GM19238 (cell line): ENCODE results near the gene RSL1D1.

ENCODE experiments used
- DNase-seq: peaks from one replicate; pipeline ENCODE4 v3.0.0; 2011; ENCODE audit warnings: low spot score; ENCODE audit not compliant: insufficient read length

RSL1D1 gene

DNA sequence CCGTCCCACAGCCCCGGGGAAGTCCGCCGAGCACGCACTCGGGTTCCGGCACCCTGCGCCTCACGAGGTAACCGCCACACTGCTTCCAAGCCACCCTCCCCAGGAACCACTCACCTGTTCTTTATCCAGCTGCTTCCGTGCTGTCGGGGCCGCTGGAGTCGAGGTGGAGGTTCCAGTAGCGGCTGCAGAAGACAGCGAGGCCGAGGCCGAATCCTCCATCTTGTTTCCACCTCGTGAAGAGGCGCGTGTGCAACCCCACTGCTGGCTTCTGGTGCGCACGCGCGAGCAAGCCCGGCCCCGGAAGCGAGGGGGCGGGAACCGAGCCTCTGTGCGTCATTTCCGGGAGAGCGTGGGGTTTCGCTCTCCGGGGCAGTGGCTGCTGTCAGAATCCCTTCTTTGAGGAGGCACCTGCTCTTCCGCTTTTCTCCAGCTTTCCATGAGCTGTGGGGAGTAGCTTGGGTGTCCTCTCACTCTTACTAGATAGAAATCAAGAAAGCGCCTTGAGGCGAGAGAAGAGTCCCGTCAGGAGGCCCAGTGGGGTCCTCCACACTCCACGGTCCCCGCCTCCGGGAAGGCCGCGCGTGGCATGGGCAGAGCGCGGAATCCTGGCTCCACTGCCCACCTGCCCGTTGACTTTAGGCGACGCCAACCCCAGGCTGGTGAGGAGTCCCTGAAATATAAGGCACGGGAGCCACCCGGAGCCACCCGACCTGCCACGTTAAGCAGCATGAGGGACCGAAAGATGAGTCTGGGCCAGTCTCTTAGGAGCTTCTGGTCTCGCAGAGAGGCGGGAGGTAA is at the start of gene RSL1D1:
RSL1D1 (minus strand) TSS at position 249 of the 798 bp plus-strand sequence; CDS start at position 219, 30 bp downstream.
- DNase-seq: peak; percentile 92

DNA sequence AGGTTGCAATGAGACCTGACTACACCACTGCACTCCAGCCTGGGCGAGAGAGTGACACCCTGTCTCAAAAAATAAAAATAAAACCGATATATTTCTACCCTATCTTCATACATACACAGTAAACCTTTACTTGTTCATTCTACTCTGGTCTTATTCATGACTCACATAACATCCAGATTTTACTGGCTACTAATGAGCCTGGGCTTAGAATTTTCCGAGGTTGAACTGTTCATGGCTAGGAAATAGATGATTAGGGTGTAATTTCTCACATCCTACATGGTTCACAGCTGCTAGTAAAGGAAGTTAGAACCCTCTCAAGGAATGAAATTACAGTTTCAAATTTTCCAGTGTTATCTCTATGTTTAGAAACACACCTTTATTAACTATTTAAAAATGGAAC is 49.7 kb upstream of the RSL1D1 start:
- DNase-seq: no peak

DNA sequence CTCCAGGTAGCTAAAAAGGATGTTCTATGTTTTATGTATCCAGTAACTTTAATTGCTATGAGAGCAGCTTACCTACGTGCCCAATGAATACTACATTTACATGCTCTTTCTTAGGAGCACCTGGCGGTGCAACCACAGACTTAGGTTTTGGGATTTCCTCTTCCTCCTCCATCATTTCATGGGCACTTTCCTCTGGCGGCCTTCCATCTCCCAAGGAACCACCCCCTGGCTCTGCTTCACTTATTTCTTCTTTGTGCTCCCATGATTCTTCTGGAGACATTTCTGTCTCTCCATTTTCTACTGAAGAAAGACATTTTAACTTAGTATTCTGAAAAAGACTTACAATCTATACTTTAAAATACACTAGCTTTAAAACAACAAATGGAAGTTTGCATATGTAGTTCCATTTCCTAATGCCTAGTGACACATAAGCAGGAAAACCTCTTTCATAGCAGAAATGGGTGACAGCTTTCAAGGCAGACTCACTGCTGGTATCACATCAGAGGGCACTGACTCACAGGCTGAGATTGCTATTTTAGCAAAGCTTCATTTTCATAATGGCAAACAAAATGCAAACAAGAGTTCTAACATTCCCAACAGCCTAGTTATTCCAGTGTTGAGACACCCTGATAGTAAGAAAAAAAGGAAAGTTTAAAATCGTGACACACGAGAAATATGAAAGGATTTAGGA is 45.3 kb upstream of the RSL1D1 start:
- no peak for DNase-seq

DNA sequence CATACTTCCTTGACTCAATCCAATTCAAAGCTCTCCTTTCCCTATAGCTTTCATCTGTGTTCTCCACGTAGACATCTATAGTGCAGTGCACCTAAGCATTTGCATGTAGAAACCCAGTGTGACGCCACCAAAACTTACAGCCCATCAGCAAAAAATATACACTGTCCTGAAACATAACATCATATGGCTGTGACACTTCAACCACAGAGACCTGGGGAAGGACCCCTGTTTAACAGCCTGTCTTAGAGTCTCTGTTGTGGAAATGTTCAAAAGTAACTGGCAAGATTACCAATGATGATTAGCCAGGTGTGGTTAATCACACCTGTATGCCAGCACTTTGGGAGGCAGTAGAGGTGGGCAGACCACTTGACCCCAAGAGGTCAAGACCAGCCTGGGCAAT is 42.2 kb upstream of the RSL1D1 start:
- DNase-seq: no peak

DNA sequence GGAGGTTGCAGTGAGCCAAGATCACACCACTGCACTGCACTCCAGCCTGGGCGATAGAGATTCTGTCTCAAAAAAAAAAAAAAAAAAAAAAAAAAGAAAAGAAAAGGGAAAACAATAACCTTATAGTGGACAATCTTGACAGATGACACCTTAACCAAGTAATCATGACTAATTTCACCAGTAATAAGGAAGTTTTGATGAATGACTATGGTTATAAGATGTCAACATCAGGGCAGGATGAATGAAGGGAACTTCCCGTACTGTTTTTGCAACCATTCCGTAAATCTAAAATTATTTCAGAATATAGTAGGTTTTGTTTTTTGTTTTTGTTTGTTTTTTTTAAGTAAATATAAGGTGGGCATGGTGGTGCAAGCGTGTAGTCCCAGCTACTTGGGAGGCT is 41.4 kb upstream of the RSL1D1 start:
- no peak for DNase-seq

DNA sequence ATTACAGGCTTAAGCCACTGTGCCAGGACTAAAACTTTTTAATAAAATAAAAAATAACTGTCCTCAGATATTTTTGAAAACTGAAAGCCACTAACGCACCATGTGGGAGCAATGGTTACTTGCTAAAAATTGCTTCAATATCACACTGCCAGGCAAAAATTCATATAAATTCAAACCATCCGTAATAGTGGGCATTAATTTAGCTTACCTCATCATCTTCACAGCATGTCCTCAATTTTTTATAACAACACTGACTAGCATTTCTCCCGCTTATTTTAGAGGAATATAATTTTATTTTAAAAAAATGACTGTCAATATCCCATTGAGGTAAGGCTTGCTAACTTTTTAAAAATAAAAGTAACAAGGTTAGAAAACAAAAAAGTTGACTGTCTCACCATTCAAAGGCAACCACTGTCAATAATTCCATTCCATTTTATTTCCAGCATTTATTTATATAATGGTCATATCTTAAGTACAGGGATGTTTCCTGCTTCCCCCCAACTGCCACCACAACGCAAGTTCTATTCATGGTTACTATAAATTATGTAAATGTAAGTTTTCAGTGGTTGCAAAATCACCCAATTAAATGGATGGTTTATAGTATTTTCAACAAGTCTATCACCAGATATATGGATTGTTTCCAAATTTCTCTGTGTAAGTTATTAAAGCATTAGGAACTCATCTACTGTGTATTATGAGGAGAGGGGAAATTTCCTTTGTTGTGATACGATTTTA is 39.1 kb upstream of the RSL1D1 start:
- no peak for DNase-seq

DNA sequence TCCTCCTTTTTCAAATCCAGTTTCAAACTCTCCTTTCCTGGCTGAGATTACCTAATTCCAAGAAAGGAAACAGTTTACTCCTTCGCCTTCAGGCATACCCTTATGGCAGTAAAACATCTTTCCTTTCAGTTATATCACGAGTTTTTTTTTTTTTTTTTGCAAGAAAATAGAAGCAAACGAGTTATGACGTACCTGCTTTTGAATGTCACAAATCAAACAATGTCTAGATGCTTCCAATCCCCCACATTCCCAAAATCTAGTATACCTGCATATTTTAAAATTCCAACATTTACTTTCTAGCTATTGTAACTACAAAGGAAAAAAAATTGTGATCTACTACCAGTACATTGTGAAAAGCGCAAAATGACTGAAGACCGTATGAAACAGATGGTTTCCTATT is 35.5 kb upstream of the RSL1D1 start:
- DNase-seq: no peak

DNA sequence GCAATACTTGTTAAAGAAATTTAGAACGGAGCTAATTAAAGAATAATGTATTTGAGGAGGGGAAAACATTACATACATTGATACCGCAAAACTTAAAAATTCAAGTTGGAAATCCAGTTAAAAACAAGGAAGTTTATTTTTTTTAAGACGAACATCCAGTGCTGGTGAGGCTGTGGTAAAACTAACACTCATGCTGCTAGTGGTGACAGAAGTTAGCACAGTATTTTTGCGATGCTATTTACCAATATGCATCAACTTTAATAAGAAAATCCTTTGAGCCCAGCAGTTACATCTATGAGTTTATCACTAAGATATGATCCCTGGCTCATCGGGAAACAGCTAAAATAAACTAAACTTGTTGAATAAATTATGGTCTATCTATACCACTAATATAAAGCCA is 32.7 kb upstream of the RSL1D1 start:
- no peak for DNase-seq

DNA sequence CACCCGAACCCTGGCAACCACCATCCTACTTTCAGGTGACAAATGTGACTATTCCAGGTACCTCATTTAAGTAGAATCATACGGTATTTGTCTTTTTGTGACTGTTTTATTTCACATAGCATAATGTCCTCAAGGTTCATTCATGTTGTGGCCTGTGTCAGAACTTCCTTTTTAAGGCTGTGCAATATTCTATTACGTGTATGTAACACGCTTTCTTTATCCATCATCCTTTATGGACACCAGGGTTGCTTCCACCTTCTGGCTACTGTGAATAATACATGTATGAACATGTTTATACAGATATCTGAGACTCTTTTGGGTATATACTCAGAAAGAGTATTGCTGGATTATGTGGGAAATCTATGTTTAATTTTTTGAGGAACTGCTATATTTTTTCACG is 28.7 kb upstream of the RSL1D1 start:
- no peak for DNase-seq

DNA sequence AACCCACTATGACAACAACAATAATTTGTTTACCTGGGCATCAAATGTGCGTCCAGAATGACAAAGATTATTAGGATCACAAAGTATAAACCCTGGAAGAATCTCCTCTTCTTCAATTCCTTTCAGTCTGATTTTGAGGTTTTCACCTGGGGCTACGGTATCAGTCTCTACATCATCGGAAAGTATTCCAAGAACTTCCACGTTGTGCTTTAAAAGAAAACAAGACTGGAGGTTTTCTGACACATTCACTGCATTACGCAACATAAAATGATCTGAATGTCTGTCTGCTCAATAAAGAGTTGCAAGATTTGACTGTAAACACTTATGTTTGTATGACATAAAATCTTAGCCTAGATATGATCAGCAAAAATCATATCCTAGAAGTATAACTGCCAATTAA is 26.0 kb upstream of the RSL1D1 start:
- DNase-seq: no peak

DNA sequence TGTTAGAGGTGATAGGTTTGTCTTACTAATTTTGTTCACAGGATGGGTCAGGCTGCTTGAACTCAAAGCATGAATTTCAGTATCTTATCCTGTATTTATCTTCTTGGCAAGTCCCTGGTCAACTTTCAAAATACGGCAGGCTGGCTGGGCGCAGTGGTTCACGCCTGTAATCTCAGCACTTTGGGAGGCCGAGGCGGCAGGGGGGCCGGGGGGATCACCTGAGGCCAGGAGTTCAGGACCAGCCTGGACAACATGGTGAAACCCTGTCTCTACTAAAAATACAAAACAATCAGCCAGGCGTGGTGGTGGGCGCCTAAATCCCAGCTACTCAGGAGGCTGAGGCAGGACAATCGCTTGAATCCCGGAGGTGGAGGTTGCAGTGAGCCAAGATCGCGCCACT is 25.0 kb upstream of the RSL1D1 start:
- no peak for DNase-seq

DNA sequence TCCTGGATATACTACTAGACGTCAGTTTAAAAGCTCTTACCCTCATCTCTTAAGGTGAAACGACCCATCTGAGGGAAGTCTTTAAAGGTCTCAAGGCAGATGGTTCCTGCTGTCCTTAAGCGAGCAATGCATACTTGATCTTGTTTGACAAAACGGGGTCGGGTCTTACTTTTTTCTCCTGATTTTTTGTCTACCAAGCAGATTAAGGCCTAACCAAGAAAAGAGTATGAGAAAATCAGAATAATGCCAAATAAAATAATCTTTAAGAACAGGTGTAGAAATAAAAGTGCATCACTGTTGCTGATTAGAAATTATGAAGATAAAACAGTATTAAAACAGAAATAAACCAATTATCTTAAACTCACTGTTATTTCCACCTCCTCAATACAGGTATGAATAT is 24.4 kb upstream of the RSL1D1 start:
- DNase-seq: no peak

DNA sequence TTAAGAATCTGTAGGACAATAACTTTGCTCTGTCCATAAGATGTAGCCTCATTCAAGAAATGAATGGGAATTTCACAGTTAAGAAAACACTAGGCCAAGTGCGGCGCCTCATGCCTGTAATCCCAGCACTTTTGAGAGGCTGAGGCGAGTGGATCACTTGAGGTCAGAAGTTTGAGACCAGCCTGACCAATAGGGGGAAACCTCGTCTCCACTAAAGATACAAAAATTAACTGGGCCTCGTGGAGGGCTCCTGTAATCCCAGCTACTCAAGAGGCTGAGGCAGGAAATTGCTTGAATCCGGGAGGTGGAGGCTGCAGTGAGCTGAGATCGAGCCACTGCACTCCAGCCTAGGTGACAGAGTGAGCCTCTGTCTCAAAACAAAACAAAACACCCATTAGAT is 19.9 kb upstream of the RSL1D1 start:
- DNase-seq: no peak

DNA sequence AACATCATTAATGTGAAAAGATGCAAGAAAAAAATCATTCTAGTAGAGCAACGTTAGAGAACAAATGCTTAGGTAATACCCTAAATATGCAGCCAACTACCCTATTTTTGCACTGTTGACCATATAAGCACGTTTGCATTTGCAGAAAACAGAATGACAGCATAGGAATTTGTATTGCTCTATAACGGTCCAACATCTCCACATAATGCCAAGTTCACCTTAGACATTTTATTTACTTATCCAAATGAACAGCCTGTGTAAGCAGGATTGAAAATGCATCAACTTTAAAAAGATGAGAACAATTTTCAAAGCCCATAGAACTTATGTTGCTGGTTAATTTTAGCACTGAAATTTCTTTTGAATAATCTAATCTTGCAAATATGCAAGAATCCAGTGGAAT is 19.1 kb upstream of the RSL1D1 start:
- no peak for DNase-seq

DNA sequence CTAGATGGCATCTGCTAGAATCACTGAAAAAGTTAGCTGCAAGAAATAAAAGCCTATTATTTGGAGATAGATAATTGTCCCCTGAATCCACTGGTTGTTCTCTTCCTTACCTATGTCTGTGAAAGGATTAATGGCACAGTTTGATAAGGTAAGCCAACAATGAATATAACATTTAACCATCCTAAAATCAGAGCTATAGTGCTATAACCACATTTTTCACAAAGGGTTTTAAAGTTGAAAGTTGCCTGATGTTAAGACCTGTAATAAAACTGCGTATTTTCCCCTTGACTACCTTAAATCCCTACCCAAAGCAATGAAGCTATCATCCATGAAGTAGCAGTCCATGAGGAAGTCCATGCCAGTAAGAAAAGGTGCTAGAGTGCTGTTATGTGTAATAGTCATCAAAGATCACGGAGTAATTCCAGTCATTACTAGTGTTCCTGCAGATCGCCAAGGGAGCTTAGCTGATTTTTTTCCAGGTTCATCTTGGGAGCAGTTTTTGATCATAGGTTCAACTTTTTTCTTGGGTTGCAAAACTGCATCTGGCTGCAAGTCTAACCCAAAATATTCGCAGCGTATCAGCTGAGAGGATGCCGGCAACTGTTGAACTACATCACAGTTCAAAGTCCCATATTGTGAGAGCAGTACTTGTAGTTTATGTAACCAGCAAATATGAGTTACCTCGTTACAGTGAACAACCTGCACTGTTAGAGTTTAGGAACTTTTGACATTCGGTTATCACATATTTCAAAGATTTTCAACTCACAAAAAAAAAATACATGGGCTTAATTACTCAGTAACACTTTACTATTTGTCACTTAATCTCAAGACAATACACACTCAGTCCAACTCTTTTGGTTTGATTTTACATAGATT is 18.2 kb upstream of the RSL1D1 start:
- no peak for DNase-seq

DNA sequence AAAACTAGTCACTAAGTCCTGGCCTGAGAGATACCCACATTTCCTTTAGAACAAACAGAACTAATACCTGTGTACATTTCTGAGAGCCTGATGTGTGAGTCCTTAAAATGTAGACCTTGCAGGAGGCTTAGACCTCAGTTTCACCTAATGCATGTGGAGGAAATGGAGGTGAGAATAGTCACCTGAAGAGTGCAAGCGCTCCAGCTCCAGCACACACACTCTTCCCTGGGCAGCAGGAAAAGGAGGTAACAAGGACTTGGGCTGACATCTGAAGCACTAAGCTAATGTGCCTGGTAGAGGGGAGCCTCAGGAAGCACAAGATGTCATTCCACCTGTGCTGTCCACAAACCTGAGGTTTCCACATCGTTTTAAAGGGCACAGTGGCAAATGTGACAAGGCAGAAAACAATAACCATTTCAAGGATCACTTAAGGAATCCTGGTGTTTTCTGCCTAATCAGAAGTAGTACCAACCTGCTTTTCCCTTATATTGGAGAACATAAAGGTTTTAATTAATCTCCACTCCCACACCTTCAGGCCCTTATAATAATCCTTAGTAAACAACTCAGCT is 17.2 kb upstream of the RSL1D1 start:
- no peak for DNase-seq

DNA sequence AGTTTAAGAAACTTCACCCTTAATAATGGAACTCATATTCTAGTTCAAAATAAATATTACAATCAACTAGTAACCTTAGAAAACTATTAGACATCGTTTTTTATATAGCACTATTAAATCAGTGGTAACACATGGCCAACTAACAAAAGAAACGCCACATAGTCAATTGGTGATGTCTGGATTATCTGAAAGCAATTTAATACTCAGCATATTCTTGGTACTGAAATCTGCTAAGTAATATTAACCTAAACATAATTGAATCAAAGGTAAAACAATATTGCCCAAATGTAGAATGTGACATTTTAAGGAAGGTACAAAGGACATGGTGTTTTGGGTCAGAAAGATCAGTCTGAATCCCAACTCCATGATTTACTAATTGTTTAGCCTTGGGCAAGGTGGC is 11.1 kb upstream of the RSL1D1 start:
- DNase-seq: no peak

DNA sequence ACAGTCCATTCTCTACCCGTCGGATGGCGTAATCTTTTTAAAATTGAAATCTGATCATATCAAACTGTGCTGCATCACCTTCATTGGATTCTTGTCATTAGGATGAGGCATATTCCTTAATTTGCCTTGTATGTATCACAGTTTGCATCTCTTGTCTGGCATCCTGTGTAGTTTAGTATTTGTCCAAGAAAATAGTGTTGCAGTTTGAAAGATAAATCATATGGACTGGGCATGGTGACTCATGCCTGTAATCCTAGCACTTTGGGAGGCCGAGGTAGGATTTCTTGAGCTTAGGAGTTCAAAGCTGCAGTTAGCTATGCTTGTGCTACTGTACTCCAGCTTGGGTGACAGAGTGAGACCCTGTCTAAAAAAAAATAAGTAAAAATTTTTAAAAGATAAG is 5.8 kb upstream of the RSL1D1 start:
- DNase-seq: no peak

DNA sequence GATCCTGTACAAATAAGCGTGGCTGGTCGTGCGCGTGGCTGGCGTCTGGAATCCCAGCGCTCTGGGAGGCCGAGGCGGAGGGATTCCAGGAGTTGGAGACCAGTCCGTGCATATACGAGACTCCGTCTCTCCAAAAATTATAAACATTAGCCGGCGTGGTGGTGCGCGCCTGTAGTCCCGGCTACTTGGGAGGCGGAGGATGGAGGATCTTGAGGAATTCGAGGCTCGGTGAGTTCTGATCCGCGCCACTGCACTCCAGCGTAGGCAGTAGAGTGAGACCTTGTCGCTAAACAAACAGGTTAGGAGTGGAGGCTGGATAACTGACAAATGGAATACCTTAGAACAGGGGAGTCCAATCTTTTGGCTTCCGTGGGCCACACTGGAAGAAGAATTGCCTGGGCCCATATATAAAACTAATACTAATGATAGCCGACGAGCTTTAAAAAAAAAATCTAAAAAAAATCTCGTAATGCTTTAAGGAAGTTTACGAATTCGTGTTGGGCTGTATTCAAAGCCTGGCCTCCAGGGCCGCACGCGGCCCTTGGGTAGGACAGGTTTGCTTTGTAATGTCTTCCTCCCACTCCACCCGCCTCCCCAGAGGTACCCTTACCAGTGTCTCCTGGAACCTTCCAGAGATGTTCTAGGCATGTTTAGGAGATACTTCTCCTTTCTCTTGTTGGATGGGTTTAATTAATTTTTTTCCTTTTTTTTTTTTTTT is 909 bp upstream of the RSL1D1 start:
- no peak for DNase-seq

DNA sequence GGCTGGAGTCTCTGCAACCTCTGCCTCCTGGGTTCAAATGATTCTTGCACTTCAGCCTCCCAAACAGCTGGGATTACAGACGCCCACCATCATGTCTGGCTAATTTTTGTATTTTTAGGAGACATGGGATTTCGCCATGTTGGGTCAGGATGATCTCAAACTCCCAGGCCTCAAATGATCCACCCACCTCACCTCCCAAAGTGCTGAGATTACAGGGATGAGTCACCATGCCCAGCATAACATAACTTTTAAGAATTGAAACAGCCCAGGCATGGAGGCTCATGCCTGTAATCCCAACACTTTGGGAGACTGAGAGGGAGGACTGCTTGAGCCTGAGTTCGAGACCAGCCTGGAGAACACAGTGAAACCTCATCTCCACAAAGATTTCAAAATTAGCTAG is 2.5 kb downstream of the RSL1D1 start:
- no peak for DNase-seq
